ENCODE results near the gene OTOP2. TPM values are rescaled to one million over a fixed set of nuclear protein-coding genes. Genes with fewer than 3 reads are reported as not detected.
"Not testable (repeated sequence)": the region's sequence is repeated elsewhere in the genome, so short reads cannot be mapped to it uniquely, and the experiment has no call there.

OTOP2 gene
- total RNA-seq, 1 donor from 2014 or later = not detected

- DNase-seq (ENCODE audit: low read depth, low spot score) = no peak
Observed at GRCh38 chr17:74900208-74900607, 23.9 kb upstream of the OTOP2 start.

GRCh38 chr17:74901353-74902135 lies 22.5 kb upstream of the OTOP2 start:
- DNase-seq (ENCODE audit: low read depth, low spot score) = no peak

- no peak for DNase-seq (ENCODE audit: low read depth, low spot score)
Observed at GRCh38 chr17:74903034-74903433, 21.0 kb upstream of the OTOP2 start.

- no peak for DNase-seq (ENCODE audit: low read depth, low spot score)
Observed at GRCh38 chr17:74903671-74904070, 20.4 kb upstream of the OTOP2 start.

GRCh38 chr17:74904687-74905409 lies 19.2 kb upstream of the OTOP2 start:
- no peak for DNase-seq (ENCODE audit: low read depth, low spot score)

GRCh38 chr17:74906214-74906793 lies 17.8 kb upstream of the OTOP2 start:
- DNase-seq (ENCODE audit: low read depth, low spot score) = not testable (repeated sequence)

- DNase-seq (ENCODE audit: low read depth, low spot score) = no peak
Observed at GRCh38 chr17:74907012-74907411, 17.1 kb upstream of the OTOP2 start.

GRCh38 chr17:74909097-74909496 lies 15.0 kb upstream of the OTOP2 start:
- not testable (repeated sequence) for DNase-seq (ENCODE audit: low read depth, low spot score)

- DNase-seq (ENCODE audit: low read depth, low spot score) = not testable (repeated sequence)
Observed at GRCh38 chr17:74911423-74911822, 12.7 kb upstream of the OTOP2 start.

- DNase-seq (ENCODE audit: low read depth, low spot score) = no peak
Observed at GRCh38 chr17:74916136-74916850, 7.8 kb upstream of the OTOP2 start.

GRCh38 chr17:74916851-74917199 lies 7.2 kb upstream of the OTOP2 start:
- DNase-seq (ENCODE audit: low read depth, low spot score) = no peak

- no peak for DNase-seq (ENCODE audit: low read depth, low spot score)
Observed at GRCh38 chr17:74917430-74917829, 6.6 kb upstream of the OTOP2 start.

- no peak for DNase-seq (ENCODE audit: low read depth, low spot score)
Observed at GRCh38 chr17:74918906-74919305, 5.2 kb upstream of the OTOP2 start.

GRCh38 chr17:74919440-74920305 lies 4.4 kb upstream of the OTOP2 start:
- no peak for DNase-seq (ENCODE audit: low read depth, low spot score)

- no peak for DNase-seq (ENCODE audit: low read depth, low spot score)
Observed at GRCh38 chr17:74920306-74920620, 3.8 kb upstream of the OTOP2 start.

GRCh38 chr17:74920642-74921025 lies 3.4 kb upstream of the OTOP2 start:
- no peak for DNase-seq (ENCODE audit: low read depth, low spot score)

- no peak for DNase-seq (ENCODE audit: low read depth, low spot score)
Observed at GRCh38 chr17:74921026-74921681, 2.9 kb upstream of the OTOP2 start.

- no peak for DNase-seq (ENCODE audit: low read depth, low spot score)
Observed at GRCh38 chr17:74921769-74922168, 2.3 kb upstream of the OTOP2 start.

- no peak for DNase-seq (ENCODE audit: low read depth, low spot score)
Observed at GRCh38 chr17:74922172-74922571, 1.9 kb upstream of the OTOP2 start.

GRCh38 chr17:74922694-74923537 lies 1.2 kb upstream of the OTOP2 start, which contains the start of gene USH1G:
Gene USH1G, minus strand, starts transcription at chr17:74923255. Its CDS starts 182 bp downstream, at chr17:74923073.
- DNase-seq (ENCODE audit: low read depth, low spot score) = no peak
